Hepatocyte (in vitro differentiated cells): ENCODE measurements around the gene PPFIA4. TPM values are rescaled to one million over a fixed set of nuclear protein-coding genes. Genes with fewer than 3 reads are reported as not detected.

Experiments used
- DNase-seq: peaks from one replicate; pipeline ENCODE4 v3.0.0-alpha.2; 2016; ENCODE audit warnings: low spot score
- H2AFZ ChIP-seq: fragments of 200-600 bp; sonication (generic); 2 replicates; pipeline ENCODE4 v1.6.0; 2016; ENCODE audit warnings: antibody characterized with exemption, mild to moderate bottlenecking
- H3K27ac ChIP-seq: fragments of 200-600 bp; sonication (generic); 2 replicates; pipeline ENCODE4 v1.5.1; 2016; ENCODE audit warnings: mild to moderate bottlenecking
- H3K27me3 ChIP-seq: fragments of 200-600 bp; sonication (generic); 2 replicates; pipeline ENCODE4 v1.6.1; 2016
- H3K36me3 ChIP-seq: fragments of 200-600 bp; sonication (generic); replicated peaks from 2 replicates; pipeline ENCODE4 v1.5.1; 2016; ENCODE audit warnings: low read depth; ENCODE audit not compliant: insufficient read depth
- H3K4me1 ChIP-seq: fragments of 200-600 bp; sonication (generic); 2 replicates; pipeline ENCODE4 v1.5.1; 2016; ENCODE audit warnings: mild to moderate bottlenecking, moderate library complexity; ENCODE audit not compliant: insufficient read depth
- H3K4me2 ChIP-seq: fragments of 200-600 bp; sonication (generic); 2 replicates; pipeline ENCODE4 v1.6.0; 2016
- H3K4me3 ChIP-seq: fragments of 200-600 bp; sonication (generic); 2 replicates; pipeline ENCODE4 v1.5.1; 2016; ENCODE audit warnings: mild to moderate bottlenecking
- H3K79me2 ChIP-seq: fragments of 200-600 bp; sonication (generic); 2 replicates; pipeline ENCODE4 v1.6.0; 2017; ENCODE audit warnings: mild to moderate bottlenecking
- H3K9me2 ChIP-seq: fragments of 200-600 bp; sonication (generic); replicated peaks from 2 replicates; pipeline ENCODE4 v1.6.0; 2017; ENCODE audit warnings: mild to moderate bottlenecking; ENCODE audit not compliant: insufficient read depth
- H3K9me3 ChIP-seq: fragments of 200-600 bp; sonication (generic); 2 replicates; pipeline ENCODE4 v1.5.1; 2016; ENCODE audit warnings: low read depth, mild to moderate bottlenecking
- H4K20me1 ChIP-seq: fragments of 200-600 bp; sonication (generic); 2 replicates; pipeline ENCODE4 v1.6.0; 2016; ENCODE audit warnings: mild to moderate bottlenecking; ENCODE audit not compliant: insufficient read depth, poor library complexity, severe bottlenecking
- CTCF ChIP-seq: fragments of 200-600 bp; sonication (generic); IDR thresholded peaks from 2 replicates; pipeline ENCODE4 v1.5.1; 2016; ENCODE audit warnings: antibody characterized with exemption, mild to moderate bottlenecking; ENCODE audit not compliant: poor library complexity
- EZH2 ChIP-seq: fragments of 200-600 bp; sonication (generic); IDR thresholded peaks from 2 replicates; pipeline ENCODE4 v1.6.1; 2016; ENCODE audit warnings: antibody characterized with exemption, mild to moderate bottlenecking, borderline replicate concordance
- EZH2phosphoT487 ChIP-seq: fragments of 200-600 bp; sonication (generic); IDR thresholded peaks from one replicate; pipeline ENCODE4 v1.6.1; 2018; ENCODE audit warnings: antibody characterized with exemption, mild to moderate bottlenecking, low read depth, moderate library complexity; ENCODE audit not compliant: unreplicated experiment, severe bottlenecking
- WGBS: methylation state at CpG from one replicate; pipeline ENCODE4 v1.1.6; 2016; ENCODE audit warnings: low lambda C conversion rate; ENCODE audit errors: missing lambda C conversion rate; 5-methylcytosine and 5-hydroxymethylcytosine counted together
- polyA plus RNA-seq: library from polyadenylated mRNA; unstranded; fragments of >200 nt; fragmentation: Nextera tagmentation; extraction: Ambion mirVana; gene quantifications from 2 replicates; pipeline ENCODE4 v1.2.1, GENCODE V29; 2016
- total RNA-seq: library from RNA; depleted of rRNA; stranded (reverse); fragments of >200 nt; gene quantifications from 2 replicates; pipeline ENCODE4 v1.2.3, GENCODE V29; 2014

Gene PPFIA4
- total and polyA plus RNA-seq, 2 experiments from 2014 or later = 1.4 to 1.7 TPM

GRCh38 chr1:203045821-203046594 lies 19.7 kb downstream of the PPFIA4 start:
- no peaks in the 10 kb centered on the region for H4K20me1 ChIP-seq
- H3K36me3 ChIP-seq = no peaks in the 10 kb centered on the region
- no peak overlapping the region for H2AFZ ChIP-seq
- 91% methylated on average over 14 of the region's 16 CpGs for WGBS
- H3K9me2 ChIP-seq = no peaks in the 10 kb centered on the region
- no peaks in the 10 kb centered on the region for H3K4me1 ChIP-seq
- H3K4me3 ChIP-seq = no peak overlapping the region
- no peak overlapping the region for H3K4me2 ChIP-seq
- TF ChIP-seq EZH2 = no peak
- no peak for TF ChIP-seq EZH2phosphoT487
- no peak for TF ChIP-seq CTCF
- no peaks in the 10 kb centered on the region for H3K9me3 ChIP-seq
- H3K27ac ChIP-seq = no peak overlapping the region
- DNase-seq = no peak
- H3K79me2 ChIP-seq = no peaks in the 10 kb centered on the region
- H3K27me3 ChIP-seq = no peaks in the 10 kb centered on the region

- TF ChIP-seq EZH2 = no peak
- TF ChIP-seq EZH2phosphoT487 = no peak
- no peak overlapping the region for H3K4me3 ChIP-seq
- WGBS = 70% methylated on average over 15 of the region's 15 CpGs
- H3K36me3 ChIP-seq = no peaks in the 10 kb centered on the region
- H3K79me2 ChIP-seq = no peaks in the 10 kb centered on the region
- no peaks in the 10 kb centered on the region for H3K9me2 ChIP-seq
- no peak overlapping the region for H2AFZ ChIP-seq
- no peak overlapping the region for H3K27ac ChIP-seq
- peaks cover 7% of the 10 kb centered on the region for H3K4me1 ChIP-seq
- H4K20me1 ChIP-seq = no peaks in the 10 kb centered on the region
- no peaks in the 10 kb centered on the region for H3K9me3 ChIP-seq
- H3K4me2 ChIP-seq = no peak overlapping the region
- H3K27me3 ChIP-seq = no peaks in the 10 kb centered on the region
- DNase-seq = peak; percentile 61
Observed at GRCh38 chr1:203046984-203047630, 20.8 kb downstream of the PPFIA4 start.

- Histone ChIP-seq H3K79me2 (no peaks in the 10 kb centered on the region), H3K9me3 (no peaks in the 10 kb centered on the region), H3K4me1 (peaks cover 13% of the 10 kb centered on the region), H3K9me2 (no peaks in the 10 kb centered on the region), H3K27me3 (no peaks in the 10 kb centered on the region), H3K4me2 (no peak overlapping the region), H2AFZ (no peak overlapping the region), H4K20me1 (no peaks in the 10 kb centered on the region), H3K27ac (no peak overlapping the region), H3K36me3 (no peaks in the 10 kb centered on the region), H3K4me3 (no peak overlapping the region)
- WGBS = 96% methylated on average over 11 of the region's 11 CpGs
- TF ChIP-seq EZH2 (no peak), CTCF (no peak), EZH2phosphoT487 (no peak)
- no peak for DNase-seq
Observed at GRCh38 chr1:203048086-203048485, 21.8 kb downstream of the PPFIA4 start.

- Histone ChIP-seq H3K79me2 (no peaks in the 10 kb centered on the region), H3K27me3 (no peaks in the 10 kb centered on the region), H2AFZ (no peak overlapping the region), H4K20me1 (no peaks in the 10 kb centered on the region), H3K27ac (no peak overlapping the region), H3K9me3 (no peaks in the 10 kb centered on the region), H3K4me1 (peaks cover 13% of the 10 kb centered on the region), H3K9me2 (no peaks in the 10 kb centered on the region), H3K4me3 (no peak overlapping the region), H3K36me3 (no peaks in the 10 kb centered on the region), H3K4me2 (no peak overlapping the region)
- DNase-seq = peak; percentile 65
- WGBS = 59% methylated on average over 17 of the region's 23 CpGs
- TF ChIP-seq EZH2phosphoT487 = no peak
- no peak for TF ChIP-seq EZH2
- TF ChIP-seq CTCF = no peak
Observed at GRCh38 chr1:203048555-203049051, 22.3 kb downstream of the PPFIA4 start.
